Neural cell (in vitro differentiated cells): ENCODE results near the gene UTP14C.

Source experiments
- CTCF ChIP-seq: fragments of 450-650 bp; IDR thresholded peaks from 2 replicates; pipeline ENCODE4 v1.5.1; 2014; ENCODE audit warnings: antibody characterized with exemption, mild to moderate bottlenecking, moderate library complexity; ENCODE audit not compliant: poor library complexity, severe bottlenecking
- MXI1 ChIP-seq: fragments of 450-650 bp; conservative IDR thresholded peaks from 2 replicates; pipeline ENCODE4 v1.6.1; 2014; ENCODE audit warnings: antibody characterized with exemption, mild to moderate bottlenecking; ENCODE audit not compliant: poor library complexity, severe bottlenecking
- POLR2AphosphoS5 ChIP-seq: IDR thresholded peaks from 2 replicates; pipeline ENCODE4 v1.6.1; 2012
- RAD21 ChIP-seq: fragments of 450-650 bp; conservative IDR thresholded peaks from 2 replicates; pipeline ENCODE4 v1.6.1; 2014; ENCODE audit warnings: antibody characterized with exemption, mild to moderate bottlenecking, moderate library complexity
- REST ChIP-seq: IDR thresholded peaks from 2 replicates; pipeline ENCODE4 v1.6.1; 2012; ENCODE audit warnings: borderline replicate concordance
- TAF1 ChIP-seq: IDR thresholded peaks from 2 replicates; pipeline ENCODE4 v1.6.1; 2012; ENCODE audit warnings: low read depth

DNA sequence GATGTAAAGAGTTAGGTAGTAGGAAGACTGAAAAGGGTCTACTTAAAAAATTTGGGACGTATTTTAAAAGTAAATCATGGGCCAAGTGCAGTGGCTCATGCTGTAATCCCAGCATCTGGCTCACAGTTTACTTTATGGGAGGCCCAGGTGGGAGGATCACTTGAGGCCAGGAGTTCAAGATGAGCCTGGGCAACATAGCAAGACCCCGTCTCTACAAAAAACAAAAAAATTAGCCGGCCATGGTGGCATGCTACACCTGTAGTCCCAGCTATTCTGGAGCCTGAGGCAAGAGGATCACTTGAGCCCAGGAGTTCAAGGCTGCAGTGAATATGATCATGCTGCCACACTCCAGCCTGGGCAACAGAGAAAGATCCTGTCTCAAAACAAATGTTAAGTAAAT is 23.0 kb downstream of the UTP14C start:
- TF ChIP-seq CTCF = no peak
- no peak for TF ChIP-seq TAF1
- TF ChIP-seq POLR2AphosphoS5 = no peak
- no peak for TF ChIP-seq MXI1
- no peak for TF ChIP-seq RAD21
- TF ChIP-seq REST = no peak
